Tibial nerve (tissue), 4 donors: ENCODE measurements around the gene IVD. TPM values are rescaled to one million over a fixed set of nuclear protein-coding genes. Genes with fewer than 3 reads are reported as not detected.

ENCODE experiments used
- DNase-seq, 2 donors: peaks; one replicate each; pipeline ENCODE4 v3.0.0-alpha.2; 2019; ENCODE audit warnings: low spot score in 2 of 2
- H3K27ac ChIP-seq, 4 donors: fragments of 200-600 bp; sonication (generic) in 3 of 4; one replicate each; pipeline ENCODE4 v1.5.1; 2017 to 2019; ENCODE audit warnings: mild to moderate bottlenecking in 1 of 4
- H3K27me3 ChIP-seq, 2 donors: fragments of 200-600 bp; sonication (generic) in 1 of 2; one replicate each; pipeline versions ENCODE4 v1.5.1 to v1.6.0; 2017 to 2019
- H3K36me3 ChIP-seq, 3 donors: fragments of 200-600 bp; sonication (generic); one replicate each; pipeline ENCODE4 v1.5.1; 2018 to 2019
- H3K4me1 ChIP-seq, 4 donors: fragments of 200-600 bp; sonication (generic) in 3 of 4; one replicate each; pipeline ENCODE4 v1.5.1; 2017 to 2019
- H3K4me3 ChIP-seq, 4 donors: fragments of 200-600 bp; sonication (generic) in 3 of 4; one replicate each; pipeline ENCODE4 v1.5.1; 2017 to 2019; ENCODE audit warnings: mild to moderate bottlenecking in 1 of 4, moderate library complexity in 1 of 4
- H3K9me3 ChIP-seq, 4 donors: fragments of 200-600 bp; sonication (generic) in 3 of 4; one replicate each; pipeline ENCODE4 v1.5.1; 2017 to 2019
- EP300 ChIP-seq, 2 donors: sonication (generic); formaldehyde crosslinking; IDR thresholded peaks; one replicate each; pipeline ENCODE4 v1.6.1; 2017; ENCODE audit warnings: antibody characterized with exemption in 2 of 2, mild to moderate bottlenecking in 1 of 2
- POLR2A ChIP-seq, 2 donors: fragments of 450-650 bp; IDR thresholded peaks; one replicate each; pipeline ENCODE4 v1.6.1; 2017; ENCODE audit warnings: antibody characterized with exemption in 2 of 2, mild to moderate bottlenecking in 2 of 2, moderate library complexity in 2 of 2
- WGBS, 2 donors: methylation state at CpG; one replicate each; pipeline ENCODE4 v1.1.5; 2018; 5-methylcytosine and 5-hydroxymethylcytosine counted together
- total RNA-seq, 4 donors: library from RNA; depleted of rRNA; stranded (reverse); fragments of >200 nt; gene quantifications; one replicate each; pipeline ENCODE4 v1.1.0, GENCODE V29; 2016
- TF ChIP-seq, protein P1 (sequence below), 5 experiments: fragments of 200-600 bp in 3 of 5; fragments of 450-650 bp in 2 of 5; sonication (generic) in 3 of 5; IDR thresholded peaks; one replicate each; pipeline ENCODE4 v1.5.1; 2016 to 2019; ENCODE audit warnings: antibody characterized with exemption in 5 of 5, mild to moderate bottlenecking in 3 of 5, moderate library complexity in 2 of 5

Gene IVD
- total RNA-seq, 4 donors from 2014 or later: 62.8 to 88.6 (median 76.7) TPM

DNA sequence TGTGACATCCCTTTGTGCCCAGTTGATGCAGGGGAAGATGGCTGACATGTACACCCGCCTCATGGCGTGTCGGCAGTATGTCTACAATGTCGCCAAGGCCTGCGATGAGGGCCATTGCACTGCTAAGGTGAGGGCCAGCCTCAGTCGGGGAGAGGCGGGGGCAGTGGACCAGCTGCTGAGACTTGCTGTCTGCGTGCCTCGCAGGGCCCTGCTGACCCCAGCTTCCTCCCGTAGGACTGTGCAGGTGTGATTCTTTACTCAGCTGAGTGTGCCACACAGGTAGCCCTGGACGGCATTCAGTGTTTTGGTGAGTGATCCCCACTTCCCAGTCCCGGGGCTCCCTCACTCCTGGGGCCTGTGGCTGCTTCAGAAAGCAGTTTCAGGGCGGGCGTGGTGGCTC, 10.5 kb downstream of the IVD start:
- Histone ChIP-seq H3K27me3 (no peaks in the 10 kb centered on the region), H3K36me3 (peaks cover under 1 to 82% (median 3%) of the 10 kb centered on the region in 3 donors), H3K4me1 (peaks cover 0 to 10% (median 0%) of the 10 kb centered on the region in 4 donors), H3K27ac (no peak overlapping the region), H3K9me3 (no peaks in the 10 kb centered on the region), H3K4me3 (no peak overlapping the region)
- WGBS, 2 donors: 90 to 91% methylated on average over 14 of the region's 14 CpGs
- TF ChIP-seq, protein P1, sequence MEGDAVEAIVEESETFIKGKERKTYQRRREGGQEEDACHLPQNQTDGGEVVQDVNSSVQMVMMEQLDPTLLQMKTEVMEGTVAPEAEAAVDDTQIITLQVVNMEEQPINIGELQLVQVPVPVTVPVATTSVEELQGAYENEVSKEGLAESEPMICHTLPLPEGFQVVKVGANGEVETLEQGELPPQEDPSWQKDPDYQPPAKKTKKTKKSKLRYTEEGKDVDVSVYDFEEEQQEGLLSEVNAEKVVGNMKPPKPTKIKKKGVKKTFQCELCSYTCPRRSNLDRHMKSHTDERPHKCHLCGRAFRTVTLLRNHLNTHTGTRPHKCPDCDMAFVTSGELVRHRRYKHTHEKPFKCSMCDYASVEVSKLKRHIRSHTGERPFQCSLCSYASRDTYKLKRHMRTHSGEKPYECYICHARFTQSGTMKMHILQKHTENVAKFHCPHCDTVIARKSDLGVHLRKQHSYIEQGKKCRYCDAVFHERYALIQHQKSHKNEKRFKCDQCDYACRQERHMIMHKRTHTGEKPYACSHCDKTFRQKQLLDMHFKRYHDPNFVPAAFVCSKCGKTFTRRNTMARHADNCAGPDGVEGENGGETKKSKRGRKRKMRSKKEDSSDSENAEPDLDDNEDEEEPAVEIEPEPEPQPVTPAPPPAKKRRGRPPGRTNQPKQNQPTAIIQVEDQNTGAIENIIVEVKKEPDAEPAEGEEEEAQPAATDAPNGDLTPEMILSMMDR (IDR thresholded peaks at IDR 0.05): no peak
- no peak for TF ChIP-seq POLR2A (IDR thresholded peaks at IDR 0.05)
- TF ChIP-seq EP300 (IDR thresholded peaks at IDR 0.05): no peak
- no peak for DNase-seq

DNA sequence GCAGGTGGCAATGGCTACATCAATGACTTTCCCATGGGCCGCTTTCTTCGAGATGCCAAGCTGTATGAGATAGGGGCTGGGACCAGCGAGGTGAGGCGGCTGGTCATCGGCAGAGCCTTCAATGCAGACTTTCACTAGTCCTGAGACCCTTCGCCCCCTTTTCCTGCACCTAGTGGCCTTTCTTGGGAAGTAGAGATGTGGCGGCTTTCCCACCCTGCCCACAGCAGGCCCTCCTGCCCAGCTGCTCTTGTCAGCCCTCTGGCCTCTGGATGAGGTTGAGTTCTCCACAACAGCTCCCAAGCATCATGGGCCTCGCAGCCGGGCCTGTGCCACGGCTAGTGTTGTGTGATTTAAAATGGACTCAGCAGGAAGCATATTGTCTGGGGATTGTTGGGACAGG, 12.5 kb downstream of the IVD start:
- no peak for DNase-seq
- 86 to 96% methylated on average over 10 of the region's 10 CpGs for WGBS, 2 donors
- peaks cover 0 to 21% (median 2%) of the 10 kb centered on the region in 4 donors for H3K4me1 ChIP-seq
- peaks cover 0 to 61% (median 0%) of the 10 kb centered on the region in 3 donors for H3K36me3 ChIP-seq
- no peak for TF ChIP-seq POLR2A (IDR thresholded peaks at IDR 0.05)
- no peak for TF ChIP-seq EP300 (IDR thresholded peaks at IDR 0.05)
- TF ChIP-seq, protein P1 (IDR thresholded peaks at IDR 0.05): no peak
- no peaks in the 10 kb centered on the region for H3K27me3 ChIP-seq
- no peak overlapping the region for H3K4me3 ChIP-seq
- H3K27ac ChIP-seq: no peak overlapping the region
- H3K9me3 ChIP-seq: no peaks in the 10 kb centered on the region

DNA sequence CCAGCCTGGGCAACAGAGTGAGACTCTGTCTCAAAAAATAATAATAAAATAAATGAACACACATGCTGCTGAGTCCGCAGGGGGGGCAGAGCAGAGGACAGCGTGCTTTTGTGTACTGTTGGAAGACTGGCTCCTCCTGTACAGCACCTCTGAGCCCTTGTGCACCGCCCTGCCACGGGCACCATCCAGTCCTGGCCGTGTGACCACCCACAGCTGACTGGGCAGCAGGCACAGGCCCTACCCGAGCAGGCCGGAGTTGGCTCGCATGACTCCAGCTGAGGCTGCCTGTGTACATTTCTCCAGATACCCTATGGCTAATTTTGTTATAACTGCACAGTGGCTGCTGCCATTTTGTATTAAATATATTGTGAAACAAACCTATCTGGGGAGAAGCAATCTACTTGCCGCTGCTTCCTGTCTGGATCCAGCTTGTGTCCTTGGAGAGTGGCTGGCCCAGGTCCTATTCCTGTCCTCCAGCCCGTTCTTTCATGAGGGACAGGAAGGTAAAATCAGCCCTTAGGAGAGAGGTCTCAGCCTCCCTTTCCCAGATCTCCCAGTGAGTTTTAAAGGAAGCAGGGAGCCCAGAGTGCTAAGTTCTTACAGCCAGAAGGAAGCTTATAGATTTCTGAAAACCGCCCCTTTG, 14.6 kb downstream of the IVD start:
- Histone ChIP-seq H3K36me3 (peaks cover 0 to 53% (median 0%) of the 10 kb centered on the region in 3 donors), H3K4me3 (no peak overlapping the region), H3K9me3 (no peaks in the 10 kb centered on the region), H3K4me1 (peaks cover 0 to 21% (median 2%) of the 10 kb centered on the region in 4 donors), H3K27me3 (no peaks in the 10 kb centered on the region), H3K27ac (no peak overlapping the region)
- DNase-seq: no peak
- WGBS, 2 donors: 76 to 77% methylated on average over 11 of the region's 11 CpGs
- no peak for TF ChIP-seq POLR2A (IDR thresholded peaks at IDR 0.05)
- TF ChIP-seq, protein P1 (IDR thresholded peaks at IDR 0.05): no peak
- no peak for TF ChIP-seq EP300 (IDR thresholded peaks at IDR 0.05)

DNA sequence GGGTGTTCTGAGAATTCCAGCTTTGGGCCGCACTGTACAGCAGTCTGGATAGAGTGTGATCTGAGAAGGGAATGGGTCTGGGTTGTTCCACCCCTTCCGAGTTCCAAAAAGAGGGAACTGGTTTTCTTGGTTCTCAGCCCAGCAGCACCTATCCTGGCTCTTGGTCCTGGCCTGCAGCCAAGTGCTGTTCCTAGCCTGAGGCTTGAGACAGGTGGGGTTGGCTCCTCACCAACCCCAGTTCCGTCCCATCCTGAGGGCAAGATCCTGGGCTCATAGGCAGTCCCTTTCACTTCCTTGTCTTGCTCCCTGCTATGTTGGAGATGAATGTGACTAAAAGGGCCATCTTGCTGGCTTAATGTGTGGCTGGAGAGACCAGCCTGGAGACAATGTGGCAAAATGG, 15.2 kb downstream of the IVD start:
- no peak for DNase-seq
- TF ChIP-seq POLR2A (IDR thresholded peaks at IDR 0.05) (no peak), EP300 (IDR thresholded peaks at IDR 0.05) (no peak)
- TF ChIP-seq, protein P1 (IDR thresholded peaks at IDR 0.05): no peak

More for the DNA sequence above, 15.2 kb downstream of the IVD start:
- WGBS, 2 donors: 70 to 71% methylated on average over 3 of the region's 3 CpGs
- H3K27ac ChIP-seq: no peak overlapping the region
- H3K4me3 ChIP-seq: no peak overlapping the region
- peaks cover 0 to 21% (median 2%) of the 10 kb centered on the region in 4 donors for H3K4me1 ChIP-seq
- no peaks in the 10 kb centered on the region for H3K27me3 ChIP-seq
- peaks cover 0 to 47% (median 0%) of the 10 kb centered on the region in 3 donors for H3K36me3 ChIP-seq
- H3K9me3 ChIP-seq: no peaks in the 10 kb centered on the region
